HCT116 (cell line): Measurements from ENCODE around the gene KCNS3. TPM values are rescaled to one million over a fixed set of nuclear protein-coding genes. Genes with fewer than 3 reads are reported as not detected.

Experiments used
- ATAC-seq: fragments of 200-7000 bp; cut with Tn5 transposase; 2 replicates; pipeline ENCODE4 v1.9.1; 2020; ENCODE audit warnings: mild to moderate bottlenecking, moderate library complexity
- BruUV-seq: library from RNA; stranded (reverse); fragments of 400-500 nt; replicated peaks from 2 replicates; lab custom pipeline; 2021; lab: Mats Ljungman, UMichigan
- CTCF ChIA-PET: fragments of 300-600 bp; sonication (Branson Sonifier 250); formaldehyde crosslinking; loops from one replicate; lab custom pipeline; 2021; ENCODE audit warnings: antibody characterized with exemption; lab: Charles Lee
- POLR2A ChIA-PET: fragments of 300-600, 350-600 bp; sonication (Branson Sonifier 250); formaldehyde crosslinking; loops from one replicate; lab custom pipeline; 2021; ENCODE audit warnings: antibody characterized with exemption; lab: Charles Lee
- RAD21 ChIA-PET, 2 experiments: fragments of 300-600 bp; sonication (Branson Sonifier 250); formaldehyde crosslinking; loops; one replicate each; lab custom pipeline; 2023; ENCODE audit warnings: low total read pairs in 2 of 2; ENCODE audit not compliant: uncharacterized antibody in 2 of 2, unreplicated experiment in 2 of 2, low non-redundant PET in 1 of 2; lab: Charles Lee
- DNase-seq: peaks from one replicate; pipeline ENCODE4 v3.0.0-alpha.2; 2010; ENCODE audit warnings: low read depth, low spot score
- H2AFZ ChIP-seq: fragments of 200-600 bp; shearing (Covaris generic), sonication (generic); 2 replicates; pipeline ENCODE4 v1.6.1; 2017; ENCODE audit warnings: low read depth, mixed run types, mixed read lengths, antibody characterized with exemption, low read length; ENCODE audit not compliant: poor library complexity, severe bottlenecking
- H3K27ac ChIP-seq: 2 replicates; pipeline ENCODE4 v1.5.1; 2012; ENCODE audit warnings: low read depth, low read length
- H3K27me3 ChIP-seq: fragments of 200-600 bp; sonication (generic); 2 replicates; pipeline ENCODE4 v1.6.1; 2016; ENCODE audit warnings: mixed run types, low read length, mixed read lengths; ENCODE audit not compliant: insufficient read depth
- H3K36me3 ChIP-seq, 2 experiments: fragments of 200-500 bp in 1 of 2; fragments of 200-600 bp in 1 of 2; sonication (Bioruptor generic) in 1 of 2; sonication (generic) in 1 of 2; 2 replicates each; pipeline versions ENCODE4 v1.5.1 to v1.6.1; 2014 to 2016; ENCODE audit warnings: low read length in 2 of 2, inconsistent platforms in 1 of 2, mixed read lengths in 1 of 2, mixed run types in 1 of 2; ENCODE audit not compliant: insufficient read depth in 2 of 2, control insufficient read depth in 1 of 2
- H3K4me1 ChIP-seq, 2 experiments: fragments of 200-600 bp in 1 of 2; sonication (generic) in 1 of 2; 2 replicates each; pipeline versions ENCODE4 v1.5.1 to v1.6.1; 2012 to 2017; ENCODE audit warnings: low read length in 2 of 2, inconsistent platforms in 1 of 2, mild to moderate bottlenecking in 1 of 2, mixed read lengths in 1 of 2, mixed run types in 1 of 2, moderate library complexity in 1 of 2; ENCODE audit not compliant: insufficient read depth in 2 of 2, control insufficient read depth in 1 of 2
- H3K4me2 ChIP-seq: fragments of 200-600 bp; sonication (generic); 2 replicates; pipeline ENCODE4 v1.6.1; 2017; ENCODE audit warnings: mixed run types, low read length, mixed read lengths
- H3K4me3 ChIP-seq, 2 experiments: fragments of 200-600 bp in 1 of 2; sonication (generic) in 1 of 2; replicated peaks in 1 of 2; 2 replicates each; pipeline ENCODE4 v1.5.1; 2011 to 2016; ENCODE audit warnings: low read length in 2 of 2, control low read depth in 1 of 2, low read depth in 1 of 2, mild to moderate bottlenecking in 1 of 2, mixed read lengths in 1 of 2, mixed run types in 1 of 2
- H3K79me2 ChIP-seq: fragments of 200-600 bp; sonication (generic); 2 replicates; pipeline ENCODE4 v1.6.1; 2017; ENCODE audit warnings: mild to moderate bottlenecking, mixed run types, low read length, moderate library complexity, mixed read lengths; ENCODE audit not compliant: insufficient read depth
- H3K9ac ChIP-seq: fragments of 200-600 bp; sonication (generic); 2 replicates; pipeline ENCODE4 v1.6.1; 2016; ENCODE audit warnings: low read length, mixed read lengths
- H3K9me2 ChIP-seq: fragments of 200-600 bp; sonication (generic), shearing (Covaris generic); 2 replicates; pipeline ENCODE4 v1.6.1; 2017; ENCODE audit warnings: mixed run types, mild to moderate bottlenecking, moderate library complexity; ENCODE audit not compliant: insufficient read depth
- H3K9me3 ChIP-seq, 2 experiments: fragments of 200-500 bp in 1 of 2; fragments of 200-600 bp in 1 of 2; sonication (Bioruptor generic) in 1 of 2; sonication (generic) in 1 of 2; 2 replicates each; pipeline ENCODE4 v1.6.1; 2014 to 2017; ENCODE audit warnings: low read length in 2 of 2, mixed read lengths in 2 of 2, inconsistent platforms in 1 of 2, low read depth in 1 of 2, mild to moderate bottlenecking in 1 of 2, mixed run types in 1 of 2, moderate library complexity in 1 of 2; ENCODE audit not compliant: control insufficient read depth in 1 of 2, insufficient read depth in 1 of 2
- H4K20me1 ChIP-seq: fragments of 200-600 bp; sonication (generic), shearing (Covaris generic); 2 replicates; pipeline ENCODE4 v1.6.1; 2017; ENCODE audit warnings: mixed run types, mild to moderate bottlenecking, moderate library complexity; ENCODE audit not compliant: insufficient read depth
- CBX3 ChIP-seq: IDR thresholded peaks from 2 replicates; pipeline ENCODE4 v1.6.1; 2012; ENCODE audit warnings: low read depth
- ELF1 ChIP-seq: IDR thresholded peaks from 2 replicates; pipeline ENCODE4 v1.6.1; 2012; ENCODE audit warnings: low read depth, borderline replicate concordance
- EZH2 ChIP-seq: fragments of 200-600 bp; sonication (generic); IDR thresholded peaks from 2 replicates; pipeline ENCODE4 v1.6.1; 2017; ENCODE audit warnings: antibody characterized with exemption, mixed run types
- EZH2phosphoT487 ChIP-seq: fragments of 200-600 bp; IDR thresholded peaks from 2 replicates; pipeline ENCODE4 v1.6.1; 2018; ENCODE audit warnings: antibody characterized with exemption, borderline replicate concordance
- FOSL1 ChIP-seq: IDR thresholded peaks from 2 replicates; pipeline ENCODE4 v1.6.1; 2012; ENCODE audit warnings: low read depth
- POLR2AphosphoS5 ChIP-seq: IDR thresholded peaks from 2 replicates; pipeline ENCODE4 v1.6.1; 2011; ENCODE audit warnings: mild to moderate bottlenecking, low read depth, low read length, moderate library complexity
- SIN3A ChIP-seq: IDR thresholded peaks from 2 replicates; pipeline ENCODE4 v1.6.1; 2012; ENCODE audit warnings: low read depth
- ZFX ChIP-seq: fragments of 450-650 bp; IDR thresholded peaks from 2 replicates; pipeline ENCODE4 v1.6.1; 2017
- intact Hi-C: fragments of 100-400 bp; cut with micrococcal nuclease; formaldehyde crosslinking; loops from 2 replicates; pipeline ENCODE4 v1.10.0; 2022
- total RNA-seq: library from RNA; stranded (reverse); gene quantifications from one replicate; pipeline ENCODE4 v1.2.1, GENCODE V29; 2021; ENCODE audit not compliant: unreplicated experiment
- TF ChIP-seq, protein P1 (sequence below): IDR thresholded peaks from 2 replicates; pipeline ENCODE4 v1.6.1; 2012
- TF ChIP-seq, protein P2 (sequence below): IDR thresholded peaks from 2 replicates; pipeline ENCODE4 v1.6.1; 2011; ENCODE audit warnings: mild to moderate bottlenecking, low read length, moderate library complexity; ENCODE audit not compliant: insufficient replicate concordance; ENCODE audit errors: extremely low read depth
- TF ChIP-seq, protein P3 (sequence below): IDR thresholded peaks from 2 replicates; pipeline ENCODE4 v1.6.1; 2012
- TF ChIP-seq, protein P4 (sequence below): IDR thresholded peaks from 2 replicates; pipeline ENCODE4 v1.6.1; 2012; ENCODE audit warnings: low read depth

Gene KCNS3
- total RNA-seq, 1 experiment from 2014 or later: 5.2 TPM

DNA sequence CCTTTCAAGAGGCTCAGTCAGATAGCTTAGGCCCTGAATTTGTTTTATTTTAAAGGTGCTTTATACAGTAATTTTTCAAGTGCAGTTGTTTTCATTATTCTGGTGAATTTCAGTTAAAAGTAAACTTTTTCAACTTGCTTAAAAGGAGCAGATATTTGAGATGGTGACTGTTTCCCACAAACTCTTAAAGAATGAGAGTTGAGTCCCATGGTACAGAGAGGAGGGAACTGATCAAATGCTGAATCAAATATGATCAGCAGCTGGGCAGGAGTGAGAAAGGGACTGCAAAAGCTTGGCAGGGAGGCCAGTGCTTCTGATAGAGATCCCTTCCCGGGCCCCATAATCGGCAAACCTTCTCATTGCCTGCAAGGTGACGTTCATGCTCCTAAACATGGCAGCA lies 91.2 kb downstream of the KCNS3 start:
- Histone ChIP-seq H3K9me3 (no peaks in the 10 kb centered on the region), H3K4me2 (no peak overlapping the region), H3K4me3 (no peak overlapping the region), H3K9me2 (no peaks in the 10 kb centered on the region), H3K79me2 (no peaks in the 10 kb centered on the region), H3K9ac (no peak overlapping the region), H3K4me1 (no peaks in the 10 kb centered on the region), H3K36me3 (no peaks in the 10 kb centered on the region), H3K27me3 (peaks cover 27% of the 10 kb centered on the region), H3K27ac (no peak overlapping the region), H2AFZ (no peak overlapping the region), H4K20me1 (no peaks in the 10 kb centered on the region)
- ATAC-seq (no peak), DNase-seq (no peak)
- BruUV-seq: no TSS peak
- ChIA-PET CTCF (no interaction called here), RAD21 (no interaction called here), POLR2A (no interaction called here)
- intact Hi-C loops: no loop called here
- TF ChIP-seq EZH2phosphoT487: no peak
- TF ChIP-seq FOSL1: no peak

DNA sequence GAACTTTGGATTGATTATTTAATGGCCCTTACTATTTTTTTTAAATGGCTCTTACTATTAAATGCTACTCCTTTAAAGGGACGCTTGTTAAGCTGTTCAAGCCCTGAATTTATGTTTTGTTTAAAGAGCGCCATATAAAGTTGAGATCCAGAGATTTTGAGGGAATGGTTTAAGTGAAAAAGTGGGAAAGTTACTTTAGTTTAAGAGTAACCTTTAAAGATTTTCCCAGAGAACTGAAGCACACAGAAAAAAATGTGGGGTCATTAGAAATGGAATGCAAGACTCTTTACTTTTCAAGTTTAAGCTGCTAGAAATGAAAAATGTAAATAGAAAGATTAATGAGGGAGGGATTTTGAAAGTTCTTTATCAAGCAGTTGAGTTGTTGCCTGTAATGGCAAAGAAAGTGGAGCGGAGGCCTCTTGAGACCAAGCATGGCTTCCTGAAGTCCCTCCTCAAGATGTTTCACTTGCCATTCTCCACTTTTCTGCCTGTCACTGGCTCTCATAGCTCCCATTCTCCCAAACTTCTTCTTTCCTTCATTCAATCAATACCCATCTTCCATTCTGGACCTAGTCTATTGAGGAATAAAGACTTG lies 93.2 kb downstream of the KCNS3 start:
- DNase-seq (no peak), ATAC-seq (no peak)
- Histone ChIP-seq H3K27me3 (peaks cover 27% of the 10 kb centered on the region), H4K20me1 (no peaks in the 10 kb centered on the region), H3K4me1 (no peaks in the 10 kb centered on the region), H3K36me3 (no peaks in the 10 kb centered on the region), H3K4me3 (no peak overlapping the region), H2AFZ (no peak overlapping the region), H3K9me3 (no peaks in the 10 kb centered on the region), H3K27ac (no peak overlapping the region), H3K9me2 (no peaks in the 10 kb centered on the region), H3K9ac (no peak overlapping the region), H3K79me2 (no peaks in the 10 kb centered on the region), H3K4me2 (no peak overlapping the region)
- no TSS peak for BruUV-seq
- ChIA-PET CTCF (no interaction called here), POLR2A (no interaction called here), RAD21 (no interaction called here)
- TF ChIP-seq EZH2 (no peak), ELF1 (no peak), SIN3A (no peak), POLR2AphosphoS5 (no peak), CBX3 (no peak), FOSL1 (no peak), ZFX (no peak), EZH2phosphoT487 (no peak)
- TF ChIP-seq, protein P1, sequence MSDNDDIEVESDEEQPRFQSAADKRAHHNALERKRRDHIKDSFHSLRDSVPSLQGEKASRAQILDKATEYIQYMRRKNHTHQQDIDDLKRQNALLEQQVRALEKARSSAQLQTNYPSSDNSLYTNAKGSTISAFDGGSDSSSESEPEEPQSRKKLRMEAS: no peak
- TF ChIP-seq, protein P2, sequence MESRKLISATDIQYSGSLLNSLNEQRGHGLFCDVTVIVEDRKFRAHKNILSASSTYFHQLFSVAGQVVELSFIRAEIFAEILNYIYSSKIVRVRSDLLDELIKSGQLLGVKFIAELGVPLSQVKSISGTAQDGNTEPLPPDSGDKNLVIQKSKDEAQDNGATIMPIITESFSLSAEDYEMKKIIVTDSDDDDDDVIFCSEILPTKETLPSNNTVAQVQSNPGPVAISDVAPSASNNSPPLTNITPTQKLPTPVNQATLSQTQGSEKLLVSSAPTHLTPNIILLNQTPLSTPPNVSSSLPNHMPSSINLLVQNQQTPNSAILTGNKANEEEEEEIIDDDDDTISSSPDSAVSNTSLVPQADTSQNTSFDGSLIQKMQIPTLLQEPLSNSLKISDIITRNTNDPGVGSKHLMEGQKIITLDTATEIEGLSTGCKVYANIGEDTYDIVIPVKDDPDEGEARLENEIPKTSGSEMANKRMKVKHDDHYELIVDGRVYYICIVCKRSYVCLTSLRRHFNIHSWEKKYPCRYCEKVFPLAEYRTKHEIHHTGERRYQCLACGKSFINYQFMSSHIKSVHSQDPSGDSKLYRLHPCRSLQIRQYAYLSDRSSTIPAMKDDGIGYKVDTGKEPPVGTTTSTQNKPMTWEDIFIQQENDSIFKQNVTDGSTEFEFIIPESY: no peak
- TF ChIP-seq, protein P3, sequence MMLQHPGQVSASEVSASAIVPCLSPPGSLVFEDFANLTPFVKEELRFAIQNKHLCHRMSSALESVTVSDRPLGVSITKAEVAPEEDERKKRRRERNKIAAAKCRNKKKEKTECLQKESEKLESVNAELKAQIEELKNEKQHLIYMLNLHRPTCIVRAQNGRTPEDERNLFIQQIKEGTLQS: no peak
- TF ChIP-seq, protein P4, sequence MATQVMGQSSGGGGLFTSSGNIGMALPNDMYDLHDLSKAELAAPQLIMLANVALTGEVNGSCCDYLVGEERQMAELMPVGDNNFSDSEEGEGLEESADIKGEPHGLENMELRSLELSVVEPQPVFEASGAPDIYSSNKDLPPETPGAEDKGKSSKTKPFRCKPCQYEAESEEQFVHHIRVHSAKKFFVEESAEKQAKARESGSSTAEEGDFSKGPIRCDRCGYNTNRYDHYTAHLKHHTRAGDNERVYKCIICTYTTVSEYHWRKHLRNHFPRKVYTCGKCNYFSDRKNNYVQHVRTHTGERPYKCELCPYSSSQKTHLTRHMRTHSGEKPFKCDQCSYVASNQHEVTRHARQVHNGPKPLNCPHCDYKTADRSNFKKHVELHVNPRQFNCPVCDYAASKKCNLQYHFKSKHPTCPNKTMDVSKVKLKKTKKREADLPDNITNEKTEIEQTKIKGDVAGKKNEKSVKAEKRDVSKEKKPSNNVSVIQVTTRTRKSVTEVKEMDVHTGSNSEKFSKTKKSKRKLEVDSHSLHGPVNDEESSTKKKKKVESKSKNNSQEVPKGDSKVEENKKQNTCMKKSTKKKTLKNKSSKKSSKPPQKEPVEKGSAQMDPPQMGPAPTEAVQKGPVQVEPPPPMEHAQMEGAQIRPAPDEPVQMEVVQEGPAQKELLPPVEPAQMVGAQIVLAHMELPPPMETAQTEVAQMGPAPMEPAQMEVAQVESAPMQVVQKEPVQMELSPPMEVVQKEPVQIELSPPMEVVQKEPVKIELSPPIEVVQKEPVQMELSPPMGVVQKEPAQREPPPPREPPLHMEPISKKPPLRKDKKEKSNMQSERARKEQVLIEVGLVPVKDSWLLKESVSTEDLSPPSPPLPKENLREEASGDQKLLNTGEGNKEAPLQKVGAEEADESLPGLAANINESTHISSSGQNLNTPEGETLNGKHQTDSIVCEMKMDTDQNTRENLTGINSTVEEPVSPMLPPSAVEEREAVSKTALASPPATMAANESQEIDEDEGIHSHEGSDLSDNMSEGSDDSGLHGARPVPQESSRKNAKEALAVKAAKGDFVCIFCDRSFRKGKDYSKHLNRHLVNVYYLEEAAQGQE: no peak
- intact Hi-C loops: no loop called here
